ENCODE data around the gene MAPK10.
A peak's percentile ranks its signal among the peaks of the same experiment; 100 is the strongest.

The MAPK10 gene

GRCh38 chr4:86359944-86360478 lies at the start of gene MAPK10:
MAPK10 (minus strand) TSS chr4:86360053.
- DNase-seq: peak; percentile 88

GRCh38 chr4:86403575-86403974 lies 43.7 kb upstream of the MAPK10 start:
- DNase-seq: no peak

- DNase-seq: no peak
Measured at GRCh38 chr4:86401826-86402225, 42.0 kb upstream of the MAPK10 start.

GRCh38 chr4:86400216-86400615 lies 40.4 kb upstream of the MAPK10 start:
- DNase-seq: no peak

- DNase-seq: no peak
Measured at GRCh38 chr4:86398187-86398586, 38.3 kb upstream of the MAPK10 start.

- DNase-seq: no peak
Measured at GRCh38 chr4:86393749-86394148, 33.9 kb upstream of the MAPK10 start.

- no peak for DNase-seq
Measured at GRCh38 chr4:86389664-86390063, 29.8 kb upstream of the MAPK10 start.

GRCh38 chr4:86388252-86388651 lies 28.4 kb upstream of the MAPK10 start:
- no peak for DNase-seq

- no peak for DNase-seq
Measured at GRCh38 chr4:86386817-86387415, 27.1 kb upstream of the MAPK10 start.

- no peak for DNase-seq
Measured at GRCh38 chr4:86386201-86386600, 26.3 kb upstream of the MAPK10 start.

- no peak for DNase-seq
Measured at GRCh38 chr4:86381431-86381830, 21.6 kb upstream of the MAPK10 start.

GRCh38 chr4:86380181-86380724 lies 20.4 kb upstream of the MAPK10 start:
- no peak for DNase-seq

GRCh38 chr4:86376850-86377249 lies 17.0 kb upstream of the MAPK10 start:
- no peak for DNase-seq

GRCh38 chr4:86368433-86368832 lies 8.6 kb upstream of the MAPK10 start:
- no peak for DNase-seq

- DNase-seq: no peak
Measured at GRCh38 chr4:86367577-86367976, 7.7 kb upstream of the MAPK10 start.

- DNase-seq: no peak
Measured at GRCh38 chr4:86366920-86367319, 7.1 kb upstream of the MAPK10 start.

GRCh38 chr4:86362510-86362909 lies 2.7 kb upstream of the MAPK10 start:
- DNase-seq: no peak

GRCh38 chr4:86358257-86358656 lies 1.6 kb downstream of the MAPK10 start:
- DNase-seq: no peak

- no peak for DNase-seq
Measured at GRCh38 chr4:86357608-86358007, 2.2 kb downstream of the MAPK10 start.

GRCh38 chr4:86356425-86357210 lies 3.2 kb downstream of the MAPK10 start:
- DNase-seq: no peak

GRCh38 chr4:86354390-86354789 lies 5.5 kb downstream of the MAPK10 start:
- no peak for DNase-seq

- DNase-seq: no peak
Measured at GRCh38 chr4:86346320-86346719, 13.5 kb downstream of the MAPK10 start.

- no peak for DNase-seq
Measured at GRCh38 chr4:86344127-86344526, 15.7 kb downstream of the MAPK10 start.

GRCh38 chr4:86338989-86339388 lies 20.9 kb downstream of the MAPK10 start:
- DNase-seq: peak; percentile 88

Measured in kidney glomerular epithelial cell (primary cell).